Measurements from ENCODE around the gene ACOT6.
"Not testable (repeated sequence)": the region's sequence is repeated elsewhere in the genome, so short reads cannot be mapped to it uniquely, and the experiment has no call there.

ACOT6 gene

DNA sequence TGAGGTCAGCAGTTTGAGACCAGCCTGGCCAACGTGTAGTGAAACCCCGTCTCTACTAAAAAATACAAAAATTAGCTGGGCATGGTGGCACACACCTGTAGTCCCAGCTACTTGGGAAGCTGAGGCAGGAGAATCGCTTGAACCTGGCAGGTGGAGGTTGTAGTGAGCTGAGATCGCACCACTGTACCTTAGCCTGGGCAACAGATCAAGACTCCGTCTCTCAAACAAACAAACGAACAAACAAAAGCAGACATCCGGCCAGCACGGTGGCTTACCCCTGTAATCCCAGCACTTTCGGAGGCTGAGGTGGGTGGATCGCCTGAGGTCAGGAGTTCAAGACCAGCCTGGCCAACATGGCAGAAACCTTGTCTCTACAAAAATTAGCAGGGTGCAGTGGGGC lies 24.0 kb downstream of the ACOT6 start:
- H3K9me3 ChIP-seq (ENCODE audit: control insufficient read depth, insufficient read depth, low read depth, low read length); H3K4me3 ChIP-seq (ENCODE audit: low read depth, low read length); H3K27ac ChIP-seq (ENCODE audit: extremely low read depth, low read depth, low read length); H3K4me1 ChIP-seq (ENCODE audit: control insufficient read depth, insufficient read depth, low read length); H3K36me3 ChIP-seq (ENCODE audit: control insufficient read depth in 2 of 2, insufficient read depth in 1 of 2, low read length in 2 of 2); POLR2A ChIA-PET: not testable (repeated sequence)
- CTCF ChIA-PET = interaction anchor here (0.6 to 1.1 kb wide), 2 partner anchors 10 to 26 kb away, joined by 3 to 4 read pairs; no protein-coding TSS in a partner anchor

DNA sequence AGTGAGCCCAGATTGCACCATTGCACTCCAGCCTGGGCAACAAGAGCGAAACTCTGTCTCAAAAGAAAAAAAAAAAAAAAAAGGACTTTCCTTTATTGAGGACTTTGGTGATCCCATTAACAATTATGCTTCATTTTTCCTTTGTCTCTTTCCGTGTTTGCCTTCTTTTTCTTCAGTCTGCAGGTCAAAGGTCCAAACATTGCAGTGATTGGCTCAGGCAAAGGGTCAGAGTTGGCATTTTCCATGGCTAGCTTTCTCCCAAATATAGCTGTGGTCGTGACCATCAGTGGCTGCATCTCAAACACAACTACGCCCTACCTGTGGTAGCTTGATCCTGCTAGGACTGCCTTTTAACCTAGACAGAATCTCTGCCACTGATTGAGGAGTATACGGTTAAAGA lies 25.5 kb downstream of the ACOT6 start:
- CTCF ChIA-PET = interaction anchor here (0.8 to 1.0 kb wide), 2 partner anchors 19 to 147 kb away, joined by 3 to 4 read pairs; partner anchors contain the start of gene RIOX1
- no peak overlapping the region for H3K27ac ChIP-seq (ENCODE audit: extremely low read depth, low read depth, low read length)
- H3K4me3 ChIP-seq (ENCODE audit: low read depth, low read length) = no peak overlapping the region
- H3K4me1 ChIP-seq (ENCODE audit: control insufficient read depth, insufficient read depth, low read length) = no peaks in the 10 kb centered on the region
- no peak for TF ChIP-seq ZNF530 (tag by site-specific recombination; IDR thresholded peaks at IDR 0.05; ENCODE audit: low read depth)
- TF ChIP-seq ZNF514 (tag by site-specific recombination; IDR thresholded peaks at IDR 0.05) = no peak
- no peak for TF ChIP-seq ZNF449 (tag by site-specific recombination; IDR thresholded peaks at IDR 0.05)
- no peak for TF ChIP-seq KLF10 (tag by site-specific recombination; IDR thresholded peaks at IDR 0.05)
- TF ChIP-seq ZSCAN16 (tag by site-specific recombination; IDR thresholded peaks at IDR 0.05) = no peak
- TF ChIP-seq ZNF214 (tag by site-specific recombination; IDR thresholded peaks at IDR 0.05; ENCODE audit: borderline replicate concordance) = no peak
- H3K36me3 ChIP-seq (ENCODE audit: control insufficient read depth in 2 of 2, insufficient read depth in 1 of 2, low read length in 2 of 2) = no peaks in the 10 kb centered on the region
- POLR2A ChIA-PET = interaction anchor here (0.7 kb wide), 1 partner anchor 24 kb away, joined by 5 read pairs; no protein-coding TSS in a partner anchor
- no peaks in the 10 kb centered on the region for H3K9me3 ChIP-seq (ENCODE audit: control insufficient read depth, insufficient read depth, low read depth, low read length)

GRCh38 chr14:73640796-73641365 lies 28.6 kb downstream of the ACOT6 start:
- TF ChIP-seq ZNF10 (tag by site-specific recombination; IDR thresholded peaks at IDR 0.05) (no peak), ZNF132 (tag by site-specific recombination; IDR thresholded peaks at IDR 0.05; ENCODE audit: borderline replicate concordance) (no peak), YY1 (tag by site-specific recombination; IDR thresholded peaks at IDR 0.05) (no peak), ZNF510 (tag by site-specific recombination; IDR thresholded peaks at IDR 0.05; ENCODE audit: insufficient replicate concordance) (no peak), ZNF266 (tag by site-specific recombination; IDR thresholded peaks at IDR 0.05; ENCODE audit: low read depth) (no peak), ZBTB20 (tag by site-specific recombination; IDR thresholded peaks at IDR 0.05) (no peak), ZNF626 (tag by site-specific recombination; IDR thresholded peaks at IDR 0.05) (no peak)
- Histone ChIP-seq H3K9me3 (ENCODE audit: control insufficient read depth, insufficient read depth, low read depth, low read length) (no peaks in the 10 kb centered on the region), H3K27ac (ENCODE audit: extremely low read depth, low read depth, low read length) (no peak overlapping the region), H3K36me3 (ENCODE audit: control insufficient read depth in 2 of 2, insufficient read depth in 1 of 2, low read length in 2 of 2) (no peaks in the 10 kb centered on the region), H3K4me3 (ENCODE audit: low read depth, low read length) (no peak overlapping the region), H3K4me1 (ENCODE audit: control insufficient read depth, insufficient read depth, low read length) (peaks cover 7% of the 10 kb centered on the region; the same call in 1 of the 2 replicates)
- ChIA-PET POLR2A (interaction anchor here (0.7 kb wide), 1 partner anchor 31 kb away, joined by 3 read pairs; no protein-coding TSS in a partner anchor), CTCF (no interaction called here)

DNA sequence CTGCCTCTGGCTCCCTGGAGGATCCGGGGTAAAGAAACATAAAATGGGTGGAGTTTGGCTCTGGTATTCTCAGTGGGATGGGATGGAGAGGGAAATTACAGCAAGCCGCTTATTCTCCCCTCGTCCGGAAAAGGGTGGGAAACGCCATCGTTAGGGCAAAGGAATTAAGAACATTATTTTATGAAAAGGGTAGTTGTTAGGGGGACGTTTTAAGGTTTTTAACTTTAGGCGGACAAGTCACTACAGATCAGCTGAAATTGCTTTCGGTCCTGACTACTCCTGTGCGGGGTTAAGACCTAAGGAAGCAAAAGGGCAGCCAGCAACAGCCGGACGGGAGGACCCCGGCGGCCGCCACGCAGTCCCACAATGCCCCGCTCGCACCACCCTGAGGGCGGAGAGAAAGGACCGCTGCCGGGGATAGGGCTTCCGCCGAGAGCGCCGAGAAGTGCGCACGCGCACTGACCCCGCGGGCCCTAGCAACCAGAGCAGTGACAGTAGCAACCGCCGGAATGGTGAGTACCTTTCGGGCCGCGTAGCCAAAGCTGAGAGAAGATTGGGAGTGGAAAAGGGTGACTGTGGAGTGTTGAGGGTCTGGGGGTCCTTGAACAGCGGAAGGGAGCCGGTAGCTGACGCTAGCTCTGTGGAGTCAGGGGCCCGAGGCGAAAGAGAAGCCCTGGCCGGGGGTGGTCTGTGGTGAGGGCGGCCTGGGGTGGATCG lies 32.4 kb downstream of the ACOT6 start, which contains the start of gene DNAL1:
DNAL1 (plus strand) TSS at position 456 of the 717 bp plus-strand sequence; CDS start at position 510, 54 bp downstream.
- Histone ChIP-seq H3K27ac (ENCODE audit: extremely low read depth, low read depth, low read length) (peak within 1 kb of the TSS; percentile 60), H3K4me1 (ENCODE audit: control insufficient read depth, insufficient read depth, low read length) (peaks cover 7% of the 10 kb centered on the region; the same call in 1 of the 2 replicates), H3K4me3 (ENCODE audit: low read depth, low read length) (peak within 1 kb of the TSS; percentile 93), H3K9me3 (ENCODE audit: control insufficient read depth, insufficient read depth, low read depth, low read length) (no peaks in the 10 kb centered on the region), H3K36me3 (ENCODE audit: control insufficient read depth in 2 of 2, insufficient read depth in 1 of 2, low read length in 2 of 2) (no peaks in the 10 kb centered on the region; a peak in 1 of 3 replicates)
- POLR2A ChIA-PET = interaction anchor here (1.4 kb wide), 2 partner anchors 18 to 69 kb away, joined by 3 to 4 read pairs; partner anchors contain the start of gene PNMA1
- CTCF ChIA-PET = interaction anchor here (0.5 to 1.1 kb wide), 6 partner anchors 11 to 665 kb away, joined by 3 to 5 read pairs (median 3); no protein-coding TSS in a partner anchor
- 0 out of 2 replicates have a peak, but pooled peaks have one; percentile 25 for TF ChIP-seq ZNF629 (tag by site-specific recombination; IDR thresholded peaks at IDR 0.05)
- no peak for TF ChIP-seq ZNF404 (tag by site-specific recombination; IDR thresholded peaks at IDR 0.05)
- TF ChIP-seq SP7 (tag by site-specific recombination; IDR thresholded peaks at IDR 0.05) = peak; percentile 48
- TF ChIP-seq, protein P1, sequence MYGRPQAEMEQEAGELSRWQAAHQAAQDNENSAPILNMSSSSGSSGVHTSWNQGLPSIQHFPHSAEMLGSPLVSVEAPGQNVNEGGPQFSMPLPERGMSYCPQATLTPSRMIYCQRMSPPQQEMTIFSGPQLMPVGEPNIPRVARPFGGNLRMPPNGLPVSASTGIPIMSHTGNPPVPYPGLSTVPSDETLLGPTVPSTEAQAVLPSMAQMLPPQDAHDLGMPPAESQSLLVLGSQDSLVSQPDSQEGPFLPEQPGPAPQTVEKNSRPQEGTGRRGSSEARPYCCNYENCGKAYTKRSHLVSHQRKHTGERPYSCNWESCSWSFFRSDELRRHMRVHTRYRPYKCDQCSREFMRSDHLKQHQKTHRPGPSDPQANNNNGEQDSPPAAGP (tag by site-specific recombination; IDR thresholded peaks at IDR 0.05) = 0 out of 2 replicates have a peak, but pooled peaks have one; percentile 14
- TF ChIP-seq SP2 (tag by site-specific recombination; IDR thresholded peaks at IDR 0.05) = peak; percentile 67
- TF ChIP-seq, protein P2, sequence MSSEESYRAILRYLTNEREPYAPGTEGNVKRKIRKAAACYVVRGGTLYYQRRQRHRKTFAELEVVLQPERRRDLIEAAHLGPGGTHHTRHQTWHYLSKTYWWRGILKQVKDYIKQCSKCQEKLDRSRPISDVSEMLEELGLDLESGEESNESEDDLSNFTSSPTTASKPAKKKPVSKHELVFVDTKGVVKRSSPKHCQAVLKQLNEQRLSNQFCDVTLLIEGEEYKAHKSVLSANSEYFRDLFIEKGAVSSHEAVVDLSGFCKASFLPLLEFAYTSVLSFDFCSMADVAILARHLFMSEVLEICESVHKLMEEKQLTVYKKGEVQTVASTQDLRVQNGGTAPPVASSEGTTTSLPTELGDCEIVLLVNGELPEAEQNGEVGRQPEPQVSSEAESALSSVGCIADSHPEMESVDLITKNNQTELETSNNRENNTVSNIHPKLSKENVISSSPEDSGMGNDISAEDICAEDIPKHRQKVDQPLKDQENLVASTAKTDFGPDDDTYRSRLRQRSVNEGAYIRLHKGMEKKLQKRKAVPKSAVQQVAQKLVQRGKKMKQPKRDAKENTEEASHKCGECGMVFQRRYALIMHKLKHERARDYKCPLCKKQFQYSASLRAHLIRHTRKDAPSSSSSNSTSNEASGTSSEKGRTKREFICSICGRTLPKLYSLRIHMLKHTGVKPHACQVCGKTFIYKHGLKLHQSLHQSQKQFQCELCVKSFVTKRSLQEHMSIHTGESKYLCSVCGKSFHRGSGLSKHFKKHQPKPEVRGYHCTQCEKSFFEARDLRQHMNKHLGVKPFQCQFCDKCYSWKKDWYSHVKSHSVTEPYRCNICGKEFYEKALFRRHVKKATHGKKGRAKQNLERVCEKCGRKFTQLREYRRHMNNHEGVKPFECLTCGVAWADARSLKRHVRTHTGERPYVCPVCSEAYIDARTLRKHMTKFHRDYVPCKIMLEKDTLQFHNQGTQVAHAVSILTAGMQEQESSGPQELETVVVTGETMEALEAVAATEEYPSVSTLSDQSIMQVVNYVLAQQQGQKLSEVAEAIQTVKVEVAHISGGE (tag by site-specific recombination; conservative IDR thresholded peaks at IDR 0.05; ENCODE audit: low read depth) = peak; percentile 46
- TF ChIP-seq ZXDB (tag by site-specific recombination; IDR thresholded peaks at IDR 0.05) = peak; percentile 63
- TF ChIP-seq SP3 (tag by site-specific recombination; IDR thresholded peaks at IDR 0.05) = peak; percentile 64
